H1 (cell line): ENCODE measurements around the gene ACSM3. TPM values are rescaled to one million over a fixed set of nuclear protein-coding genes. Genes with fewer than 3 reads are reported as not detected.
"Not testable (repeated sequence)": the region's sequence is repeated elsewhere in the genome, so short reads cannot be mapped to it uniquely, and the experiment has no call there.

Source experiments
- CTCF ChIA-PET: fragments of 300-600 bp; sonication (Branson Sonifier 250); formaldehyde crosslinking; loops from one replicate; lab custom pipeline; 2021; ENCODE audit not compliant: partially characterized antibody; lab: Charles Lee
- POLR2A ChIA-PET: fragments of 300-600 bp; sonication (Branson Sonifier 250); formaldehyde crosslinking; loops from one replicate; lab custom pipeline; 2021; ENCODE audit warnings: inconsistent platforms; ENCODE audit not compliant: partially characterized antibody; lab: Charles Lee
- DNase-seq, 2 experiments: peaks; one replicate each; pipeline versions ENCODE4 v3.0.0 to v3.0.0-alpha.2; 2010 to 2022; ENCODE audit warnings: low spot score in 2 of 2, low read depth in 1 of 2, mixed read lengths in 1 of 2
- FAIRE-seq: peaks from 2 replicates; lab custom pipeline; 2011; peaks lifted over from hg19 to GRCh38; lab: Jason Lieb, UNC
- H2AFZ ChIP-seq: 2 replicates; pipeline ENCODE4 v1.8.1; 2012; ENCODE audit warnings: low read length, inconsistent platforms
- H2AK5ac ChIP-seq: 2 replicates; pipeline ENCODE4 v1.6.1; 2013; ENCODE audit warnings: low read depth, low read length
- H2BK120ac ChIP-seq: replicated peaks from 2 replicates; pipeline ENCODE3; 2013; ENCODE audit warnings: low read depth, low read length, inconsistent platforms
- H2BK12ac ChIP-seq: 2 replicates; pipeline ENCODE4 v1.6.1; 2013; ENCODE audit warnings: low read depth, low read length
- H2BK15ac ChIP-seq: 2 replicates; pipeline ENCODE4 v1.6.1; 2013; ENCODE audit warnings: low read length
- H2BK20ac ChIP-seq: 2 replicates; pipeline ENCODE4 v1.6.1; 2013; ENCODE audit warnings: low read length
- H2BK5ac ChIP-seq: 2 replicates; pipeline ENCODE4 v1.6.1; 2013; ENCODE audit warnings: low read depth, low read length
- H3K14ac ChIP-seq: 2 replicates; pipeline ENCODE4 v1.6.1; 2013; ENCODE audit warnings: inconsistent platforms; ENCODE audit not compliant: insufficient read length
- H3K18ac ChIP-seq: 2 replicates; pipeline ENCODE4 v1.6.1; 2013; ENCODE audit warnings: low read length; ENCODE audit errors: extremely low read depth
- H3K23ac ChIP-seq: 2 replicates; pipeline ENCODE4 v1.6.1; 2013; ENCODE audit warnings: inconsistent platforms; ENCODE audit not compliant: insufficient read length
- H3K23me2 ChIP-seq: 2 replicates; pipeline ENCODE4 v1.6.1; 2013; ENCODE audit warnings: low read depth, low read length
- H3K27ac ChIP-seq: 2 replicates; pipeline ENCODE4 v1.6.1; 2011; ENCODE audit warnings: low read depth, low read length, inconsistent platforms
- H3K27me3 ChIP-seq, 4 experiments: replicated peaks in 1 of 4; 1 replicate in 1 of 4; 2 replicates in 3 of 4; pipeline versions ENCODE4 v1.6.1 to v1.8.1; 2011 to 2013; ENCODE audit warnings: low read length in 3 of 4, mild to moderate bottlenecking in 3 of 4, inconsistent platforms in 2 of 4, mixed read lengths in 2 of 4, moderate library complexity in 1 of 4; ENCODE audit not compliant: control insufficient read depth in 3 of 4, insufficient read depth in 3 of 4; ENCODE audit errors: extremely low read depth in 1 of 4
- H3K36me3 ChIP-seq, 4 experiments: 2 replicates each; pipeline versions ENCODE4 v1.6.1 to v1.8.1; 2011 to 2013; ENCODE audit warnings: mild to moderate bottlenecking in 4 of 4, low read length in 3 of 4, moderate library complexity in 2 of 4, control low read depth in 1 of 4, inconsistent platforms in 1 of 4; ENCODE audit not compliant: insufficient read depth in 4 of 4, control insufficient read depth in 2 of 4
- H3K4ac ChIP-seq: replicated peaks from 2 replicates; pipeline ENCODE3; 2013; ENCODE audit warnings: low read length, low read depth, mixed read lengths, inconsistent platforms; ENCODE audit not compliant: insufficient read length
- H3K4me1 ChIP-seq, 4 experiments: replicated peaks in 1 of 4; 1 replicate in 1 of 4; 2 replicates in 3 of 4; pipeline versions ENCODE4 v1.6.1 to v1.8.1; 2011 to 2013; ENCODE audit warnings: low read length in 3 of 4, inconsistent platforms in 2 of 4, mixed read lengths in 1 of 4; ENCODE audit not compliant: insufficient read depth in 4 of 4, control insufficient read depth in 3 of 4
- H3K4me2 ChIP-seq, 2 experiments: 2 replicates each; pipeline versions ENCODE4 v1.6.1 to v1.8.1; 2011 to 2013; ENCODE audit warnings: low read depth in 2 of 2, low read length in 2 of 2, control low read depth in 1 of 2, inconsistent platforms in 1 of 2, mild to moderate bottlenecking in 1 of 2; ENCODE audit not compliant: insufficient read depth in 1 of 2
- H3K4me3 ChIP-seq, 4 experiments: fragments of 200-600, 300-600 bp in 1 of 4; sonication (generic), shearing (Covaris generic), sonication (Bioruptor Twin) in 1 of 4; 2 replicates each; pipeline versions ENCODE4 v1.5.1 to v1.8.1; 2011 to 2016; ENCODE audit warnings: low read length in 4 of 4, low read depth in 3 of 4, control low read depth in 2 of 4, inconsistent platforms in 2 of 4, mild to moderate bottlenecking in 2 of 4, mixed read lengths in 1 of 4, moderate library complexity in 1 of 4; ENCODE audit not compliant: insufficient read depth in 2 of 4; ENCODE audit errors: extremely low read depth in 1 of 4
- H3K56ac ChIP-seq: replicated peaks from 2 replicates; pipeline ENCODE3; 2013; ENCODE audit warnings: low read depth, mild to moderate bottlenecking, mixed read lengths, low read length, inconsistent platforms; ENCODE audit not compliant: insufficient read length
- H3K79me1 ChIP-seq: 2 replicates; pipeline ENCODE4 v1.6.1; 2013; ENCODE audit warnings: low read depth, low read length, control low read depth
- H3K79me2 ChIP-seq, 2 experiments: 2 replicates each; pipeline versions ENCODE4 v1.6.1 to v1.8.1; 2012 to 2013; ENCODE audit warnings: low read length in 2 of 2, mild to moderate bottlenecking in 2 of 2, inconsistent platforms in 1 of 2; ENCODE audit not compliant: insufficient read depth in 2 of 2, control insufficient read depth in 1 of 2
- H3K9ac ChIP-seq, 4 experiments: replicated peaks in 1 of 4; 1 replicate in 1 of 4; 2 replicates in 3 of 4; pipeline versions ENCODE4 v1.6.1 to v1.8.1; 2011 to 2013; ENCODE audit warnings: low read depth in 3 of 4, low read length in 3 of 4, control low read depth in 2 of 4, mild to moderate bottlenecking in 2 of 4, moderate library complexity in 2 of 4, inconsistent platforms in 1 of 4; ENCODE audit errors: extremely low read depth in 1 of 4
- H3K9me3 ChIP-seq, 2 experiments: 2 replicates each; pipeline versions ENCODE4 v1.6.1 to v1.8.1; 2012 to 2013; ENCODE audit warnings: mild to moderate bottlenecking in 2 of 2, moderate library complexity in 2 of 2, control low read depth in 1 of 2, inconsistent platforms in 1 of 2, low read depth in 1 of 2, low read length in 1 of 2, mixed read lengths in 1 of 2; ENCODE audit not compliant: insufficient read depth in 2 of 2
- H4K20me1 ChIP-seq, 2 experiments: replicated peaks in 1 of 2; 2 replicates each; pipeline versions ENCODE3 to v1.8.1; 2011 to 2013; ENCODE audit warnings: inconsistent platforms in 2 of 2, low read length in 2 of 2, mild to moderate bottlenecking in 1 of 2; ENCODE audit not compliant: insufficient read depth in 2 of 2, control insufficient read depth in 1 of 2
- H4K5ac ChIP-seq: 2 replicates; pipeline ENCODE4 v1.6.1; 2013; ENCODE audit warnings: low read length, low read depth, mixed read lengths, inconsistent platforms; ENCODE audit not compliant: insufficient read length
- H4K8ac ChIP-seq: 2 replicates; pipeline ENCODE4 v1.8.0; 2013; ENCODE audit warnings: mild to moderate bottlenecking, moderate library complexity, low read length, inconsistent platforms; ENCODE audit not compliant: insufficient read depth; ENCODE audit errors: extremely low read depth
- H4K91ac ChIP-seq: replicated peaks from 2 replicates; pipeline ENCODE3; 2013; ENCODE audit warnings: low read length, mixed read lengths, inconsistent platforms; ENCODE audit not compliant: insufficient read length
- WGBS, 2 experiments: shearing (Covaris generic) in 1 of 2; methylation state at CpG; one replicate each; pipeline versions ENCODE4 v1.1.6 to v1.1.7; 2013 to 2015; ENCODE audit warnings: low lambda C conversion rate in 2 of 2, mixed read lengths in 2 of 2, inconsistent platforms in 1 of 2, low coverage in 1 of 2, missing lambda C conversion rate in 1 of 2; ENCODE audit not compliant: insufficient replicate concordance in 2 of 2, insufficient coverage in 1 of 2, insufficient read length in 1 of 2; ENCODE audit errors: extremely low coverage in 1 of 2, missing lambda C conversion rate in 1 of 2; 5-methylcytosine and 5-hydroxymethylcytosine counted together
- polyA plus RNA-seq, 7 experiments: library from polyadenylated mRNA; depleted of rRNA in 3 of 7; stranded (reverse) in 5 of 7; unstranded in 2 of 7; fragments of >200 nt in 5 of 7; fragments of 200-250 nt in 2 of 7; gene quantifications; 1 replicate in 5 of 7; 2 replicates in 1 of 7; 4 replicates in 1 of 7; pipeline versions ENCODE4 v1.2.1 to v1.2.3, GENCODE V29; 2011 to 2013; ENCODE audit warnings: missing spikeins in 2 of 7, mixed read lengths in 2 of 7
- total RNA-seq: library from RNA; stranded (reverse); fragmentation: NEBNext Ultra II Directional; extraction: Animal tissue kit (Norgen Biotek cat#: 25700); gene quantifications from 2 replicates; pipeline ENCODE4 v1.2.1, GENCODE V29; 2021

Gene ACSM3
- total and polyA plus RNA-seq, 2 of the 8 experiments (the other 6 are each of a cell fraction or from before 2014, with no cell fraction given), result 5.7 to 6.2 TPM

GRCh38 chr16:20805684-20806167 is 41.9 kb downstream of the ACSM3 start:
- not testable (repeated sequence) for H3K56ac ChIP-seq
- CTCF ChIA-PET, result interaction anchor here (0.6 to 1.3 kb wide), 2 partner anchors 14 to 275 kb away, joined by 3 to 6 read pairs; no protein-coding TSS in a partner anchor

More at GRCh38 chr16:20805684-20806167, 41.9 kb downstream of the ACSM3 start:
- not testable (repeated sequence) for H3K23ac ChIP-seq, H3K79me1 ChIP-seq, H3K4me1 ChIP-seq, DNase-seq, H3K23me2 ChIP-seq, H3K9me3 ChIP-seq, H2BK120ac ChIP-seq, H2BK20ac ChIP-seq, H4K20me1 ChIP-seq, H2AK5ac ChIP-seq, H3K79me2 ChIP-seq, H3K27ac ChIP-seq, H3K36me3 ChIP-seq, H3K27me3 ChIP-seq, H3K14ac ChIP-seq, FAIRE-seq
- 41% methylated on average over 12 of the region's 12 CpGs; no CpG with 5 or more reads in 1 of the 2 experiments for WGBS, 2 experiments
- Histone ChIP-seq H2BK12ac (0 out of 2 replicates have a peak overlapping the region, but pooled peaks have one; percentile 72), H3K4me2 (peak overlapping the region; percentile 67 to 91), H3K4ac (peak overlapping the region; percentile 85), H2BK15ac (peak overlapping the region; percentile 67; the same call in 1 of the 2 replicates), H2AFZ (peak overlapping the region; percentile 27; the same call in 1 of the 2 replicates), H3K9ac (peak overlapping the region; percentile 4 to 91 (median 84); a peak in 6 of 7 replicates), H3K4me3 (peak overlapping the region; percentile 71 to 91 (median 80)), H2BK5ac (peak overlapping the region; percentile 69), H4K8ac (peak overlapping the region; percentile 91), H4K91ac (peak overlapping the region; percentile 52), H3K18ac (peak overlapping the region; percentile 76), H4K5ac (peak overlapping the region; percentile 73)
- POLR2A ChIA-PET, result interaction anchor here (1.3 to 2.8 kb wide), 8 partner anchors 10 to 242 kb away, joined by 3 to 10 read pairs (median 6); partner anchors contain the start of genes DCUN1D3 and LYRM1
